PC-3 (cell line): ENCODE measurements around the gene PCSK2. TPM values are rescaled to one million over a fixed set of nuclear protein-coding genes. Genes with fewer than 3 reads are reported as not detected.

Experiments used
- ATAC-seq: fragments of 200-7000 bp; cut with Tn5 transposase; 2 replicates; pipeline ENCODE4 v1.9.1; 2020; ENCODE audit warnings: mild to moderate bottlenecking, moderate library complexity
- BruUV-seq: library from RNA; stranded (reverse); fragments of 400-500 nt; replicated peaks from 2 replicates; lab custom pipeline; 2021; lab: Mats Ljungman, UMichigan
- CTCF ChIA-PET: fragments of 300-600 bp; sonication (Branson Sonifier 250); formaldehyde crosslinking; loops from one replicate; lab custom pipeline; 2022; ENCODE audit warnings: antibody characterized with exemption; lab: Charles Lee
- POLR2A ChIA-PET: fragments of 300-600 bp; sonication (Branson Sonifier 250); formaldehyde crosslinking; loops from one replicate; lab custom pipeline; 2022; ENCODE audit warnings: antibody characterized with exemption; ENCODE audit not compliant: unreplicated experiment; lab: Charles Lee
- DNase-seq: peaks from one replicate; pipeline ENCODE4 v3.0.0-alpha.2; 2015
- H2AFZ ChIP-seq: fragments of 300-600 bp; sonication (generic); 2 replicates; pipeline ENCODE4 v1.6.0; 2016; ENCODE audit warnings: antibody characterized with exemption, low read length
- H3F3A ChIP-seq: fragments of 300-600 bp; sonication (generic); one replicate; pipeline ENCODE4 v1.6.0; 2017; ENCODE audit warnings: antibody characterized with exemption, low read length, control low read depth, mild to moderate bottlenecking; ENCODE audit not compliant: unreplicated experiment
- H3K27ac ChIP-seq: fragments of 300-600 bp; sonication (generic); 2 replicates; pipeline ENCODE4 v1.5.1; 2016; ENCODE audit warnings: mild to moderate bottlenecking, low read length
- H3K27me3 ChIP-seq: fragments of 300-600 bp; sonication (generic); 2 replicates; pipeline ENCODE4 v1.6.1; 2016; ENCODE audit warnings: low read length, mixed read lengths
- H3K36me3 ChIP-seq: fragments of 300-600 bp; sonication (generic); 2 replicates; pipeline ENCODE4 v1.6.1; 2016; ENCODE audit warnings: low read depth, mixed run types, low read length, mixed read lengths
- H3K4me1 ChIP-seq: fragments of 300-600 bp; sonication (generic); 2 replicates; pipeline ENCODE4 v1.5.1; 2016; ENCODE audit warnings: low read length; ENCODE audit not compliant: insufficient read depth
- H3K4me2 ChIP-seq: fragments of 300-600 bp; sonication (generic); 2 replicates; pipeline ENCODE4 v1.6.0; 2016; ENCODE audit warnings: low read length
- H3K4me3 ChIP-seq: fragments of 300-600 bp; sonication (generic); 2 replicates; pipeline ENCODE4 v1.5.1; 2016; ENCODE audit warnings: mild to moderate bottlenecking, low read length, mixed read lengths
- H3K79me2 ChIP-seq: fragments of 300-600 bp; sonication (generic); 2 replicates; pipeline ENCODE4 v1.6.1; 2017; ENCODE audit warnings: low read length, mixed read lengths
- H3K9ac ChIP-seq: fragments of 300-600 bp; sonication (generic); 2 replicates; pipeline ENCODE4 v1.6.0; 2016; ENCODE audit warnings: mild to moderate bottlenecking, low read length
- H3K9me2 ChIP-seq: fragments of 300-600 bp; sonication (generic); replicated peaks from 2 replicates; pipeline ENCODE4 v1.6.1; 2016; ENCODE audit warnings: mixed run types, low read length, mixed read lengths
- H3K9me3 ChIP-seq: fragments of 300-600 bp; sonication (generic); 2 replicates; pipeline ENCODE4 v1.6.1; 2016; ENCODE audit warnings: low read length, mixed read lengths
- H4K20me1 ChIP-seq: fragments of 300-600 bp; sonication (generic); 2 replicates; pipeline ENCODE4 v1.6.1; 2016; ENCODE audit warnings: low read length, mixed read lengths
- EZH2 ChIP-seq: fragments of 300-600 bp; sonication (generic); IDR thresholded peaks from one replicate; pipeline ENCODE4 v1.6.1; 2017; ENCODE audit warnings: antibody characterized with exemption, mild to moderate bottlenecking, low read length; ENCODE audit not compliant: unreplicated experiment
- EZH2phosphoT487 ChIP-seq: fragments of 300-600 bp; sonication (generic); IDR thresholded peaks from 2 replicates; pipeline ENCODE4 v1.6.1; 2018; ENCODE audit warnings: mild to moderate bottlenecking, antibody characterized with exemption, low read length, borderline replicate concordance
- intact Hi-C: fragments of 100-400 bp; cut with micrococcal nuclease; formaldehyde crosslinking; loops from 2 replicates; pipeline ENCODE4 v1.9.0; 2023
- total RNA-seq: library from RNA; depleted of rRNA; stranded (reverse); fragments of >200 nt; gene quantifications from 2 replicates; pipeline ENCODE4 v1.2.3, GENCODE V29; 2014
- TF ChIP-seq, protein P1 (sequence below): fragments of 300-600 bp; sonication (generic); conservative IDR thresholded peaks from 2 replicates; pipeline ENCODE4 v1.5.1; 2017; ENCODE audit warnings: antibody characterized with exemption, low read depth, mild to moderate bottlenecking, low read length

Gene PCSK2
- total RNA-seq, 1 experiment from 2014 or later: not detected

DNA sequence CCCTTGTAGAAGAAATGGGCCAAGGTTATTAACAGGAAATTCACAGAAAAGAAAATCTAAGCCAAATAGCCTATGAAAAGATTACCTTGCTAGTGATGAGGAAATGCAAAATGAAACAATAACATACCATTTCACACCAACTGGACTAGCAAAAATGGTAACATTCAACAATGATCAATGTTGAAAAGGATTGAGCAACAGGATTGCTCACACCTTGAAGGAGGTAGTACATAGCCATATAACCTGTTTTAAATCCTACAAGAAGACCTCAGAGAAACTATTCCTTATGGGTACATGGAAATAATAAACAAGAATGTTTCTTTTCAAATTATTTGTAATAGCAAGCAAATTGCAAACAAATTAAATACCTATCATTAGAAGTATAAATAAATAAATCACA lies 196.9 kb downstream of the PCSK2 start:
- no peak for ATAC-seq
- Histone ChIP-seq H3K4me1 (no peaks in the 10 kb centered on the region), H3K79me2 (no peaks in the 10 kb centered on the region), H3K4me2 (no peak overlapping the region), H4K20me1 (no peaks in the 10 kb centered on the region), H3K36me3 (no peaks in the 10 kb centered on the region), H3K27me3 (peaks cover 72% of the 10 kb centered on the region), H3K9me2 (no peaks in the 10 kb centered on the region), H3K9me3 (no peaks in the 10 kb centered on the region), H3K4me3 (no peak overlapping the region), H2AFZ (no peak overlapping the region), H3K9ac (no peak overlapping the region), H3F3A (no peaks in the 10 kb centered on the region), H3K27ac (no peak overlapping the region)
- ChIA-PET CTCF (no interaction called here), POLR2A (no interaction called here)
- DNase-seq: no peak
- no TSS peak for BruUV-seq
- intact Hi-C loops: no loop called here
- TF ChIP-seq EZH2 (no peak), EZH2phosphoT487 (no peak)
- TF ChIP-seq, protein P1, sequence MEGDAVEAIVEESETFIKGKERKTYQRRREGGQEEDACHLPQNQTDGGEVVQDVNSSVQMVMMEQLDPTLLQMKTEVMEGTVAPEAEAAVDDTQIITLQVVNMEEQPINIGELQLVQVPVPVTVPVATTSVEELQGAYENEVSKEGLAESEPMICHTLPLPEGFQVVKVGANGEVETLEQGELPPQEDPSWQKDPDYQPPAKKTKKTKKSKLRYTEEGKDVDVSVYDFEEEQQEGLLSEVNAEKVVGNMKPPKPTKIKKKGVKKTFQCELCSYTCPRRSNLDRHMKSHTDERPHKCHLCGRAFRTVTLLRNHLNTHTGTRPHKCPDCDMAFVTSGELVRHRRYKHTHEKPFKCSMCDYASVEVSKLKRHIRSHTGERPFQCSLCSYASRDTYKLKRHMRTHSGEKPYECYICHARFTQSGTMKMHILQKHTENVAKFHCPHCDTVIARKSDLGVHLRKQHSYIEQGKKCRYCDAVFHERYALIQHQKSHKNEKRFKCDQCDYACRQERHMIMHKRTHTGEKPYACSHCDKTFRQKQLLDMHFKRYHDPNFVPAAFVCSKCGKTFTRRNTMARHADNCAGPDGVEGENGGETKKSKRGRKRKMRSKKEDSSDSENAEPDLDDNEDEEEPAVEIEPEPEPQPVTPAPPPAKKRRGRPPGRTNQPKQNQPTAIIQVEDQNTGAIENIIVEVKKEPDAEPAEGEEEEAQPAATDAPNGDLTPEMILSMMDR: no peak

DNA sequence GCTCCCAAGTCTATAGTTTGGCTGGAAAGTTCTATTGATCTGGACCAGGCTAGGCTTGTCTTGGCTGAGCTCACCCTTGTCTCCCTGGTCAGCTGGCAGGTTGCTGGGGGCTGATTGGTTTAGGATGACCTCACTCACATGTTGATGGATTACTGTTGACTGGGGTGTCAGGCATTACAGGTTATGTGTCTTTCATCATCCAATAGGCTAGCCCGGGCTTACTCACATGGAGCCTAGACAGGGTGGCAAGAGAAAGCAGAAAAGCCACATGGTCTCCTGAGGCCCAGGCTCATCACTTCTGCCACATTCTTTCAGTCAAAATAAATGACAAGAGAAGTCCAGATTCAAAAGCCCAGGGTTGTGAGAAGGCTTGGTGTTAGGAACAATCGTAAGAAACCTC lies 200.8 kb downstream of the PCSK2 start:
- Histone ChIP-seq H3K27me3 (peaks cover 69% of the 10 kb centered on the region), H3K9me3 (no peaks in the 10 kb centered on the region), H3K4me2 (no peak overlapping the region), H3F3A (no peaks in the 10 kb centered on the region), H3K4me1 (no peaks in the 10 kb centered on the region), H3K9ac (no peak overlapping the region), H3K9me2 (no peaks in the 10 kb centered on the region), H3K4me3 (no peak overlapping the region), H2AFZ (no peak overlapping the region), H3K36me3 (no peaks in the 10 kb centered on the region), H3K27ac (no peak overlapping the region), H3K79me2 (no peaks in the 10 kb centered on the region), H4K20me1 (no peaks in the 10 kb centered on the region)
- ChIA-PET POLR2A (no interaction called here), CTCF (no interaction called here)
- intact Hi-C loops: no loop called here
- TF ChIP-seq EZH2phosphoT487 (no peak), EZH2 (no peak)
- TF ChIP-seq, protein P1: no peak
- no peak for DNase-seq
- BruUV-seq: no TSS peak
- no peak for ATAC-seq

- Histone ChIP-seq H3K36me3 (no peaks in the 10 kb centered on the region), H3F3A (no peaks in the 10 kb centered on the region), H3K27me3 (peaks cover 78% of the 10 kb centered on the region), H2AFZ (no peak overlapping the region), H4K20me1 (no peaks in the 10 kb centered on the region), H3K9me2 (no peaks in the 10 kb centered on the region), H3K4me1 (no peaks in the 10 kb centered on the region), H3K4me2 (no peak overlapping the region), H3K4me3 (no peak overlapping the region), H3K79me2 (no peaks in the 10 kb centered on the region), H3K9ac (no peak overlapping the region), H3K9me3 (no peaks in the 10 kb centered on the region), H3K27ac (no peak overlapping the region)
- TF ChIP-seq EZH2phosphoT487 (no peak), EZH2 (no peak)
- TF ChIP-seq, protein P1: no peak
- intact Hi-C loops: loop anchor here (5.0 kb wide), 1 partner anchor 608 kb away; no protein-coding TSS in a partner anchor
- BruUV-seq: no TSS peak
- ATAC-seq (no peak), DNase-seq (no peak)
- ChIA-PET POLR2A (no interaction called here), CTCF (no interaction called here)
Measured at GRCh38 chr20:17430125-17430950, 203.5 kb downstream of the PCSK2 start.
